GM10266 (cell line): ENCODE results near the gene HEXA.
A peak's percentile ranks its signal among the peaks of the same experiment; 100 is the strongest.
"Not testable (repeated sequence)": the region's sequence is repeated elsewhere in the genome, so short reads cannot be mapped to it uniquely, and the experiment has no call there.

ENCODE experiments used
- DNase-seq: peaks from one replicate; pipeline ENCODE4 v3.0.0; 2012; ENCODE audit errors: extremely low spot score
- CTCF ChIP-seq: IDR thresholded peaks from 2 replicates; pipeline ENCODE4 v1.5.1; 2012; ENCODE audit warnings: mild to moderate bottlenecking, low read depth; ENCODE audit not compliant: control insufficient read depth, insufficient read depth; ENCODE audit errors: missing control alignments

Gene HEXA

DNA sequence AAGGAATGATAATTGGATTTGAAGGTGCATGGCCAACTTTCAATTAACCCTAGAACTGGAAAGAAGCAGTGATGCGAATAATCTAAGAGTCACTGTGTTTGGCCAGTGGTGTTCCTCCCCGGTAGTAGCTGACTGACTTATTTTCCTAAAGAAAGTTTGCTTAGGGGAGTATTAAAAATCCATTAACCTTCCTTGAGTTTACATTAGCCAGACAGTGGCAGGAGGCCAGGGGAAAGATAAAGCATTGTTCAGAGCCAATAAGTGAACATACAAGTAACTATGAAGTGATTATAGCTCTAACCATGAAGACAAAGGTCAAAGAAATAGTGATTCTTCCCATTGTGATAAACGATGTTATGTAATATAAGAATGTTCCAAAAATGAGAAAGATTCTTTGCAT is 13.4 kb upstream of the HEXA start:
- DNase-seq = no peak

GRCh38 chr15:72387741-72388140 is 11.9 kb upstream of the HEXA start:
- TF ChIP-seq CTCF = no peak
- no peak for DNase-seq

More for the DNA sequence above, 13.4 kb upstream of the HEXA start:
- no peak for TF ChIP-seq CTCF

DNA sequence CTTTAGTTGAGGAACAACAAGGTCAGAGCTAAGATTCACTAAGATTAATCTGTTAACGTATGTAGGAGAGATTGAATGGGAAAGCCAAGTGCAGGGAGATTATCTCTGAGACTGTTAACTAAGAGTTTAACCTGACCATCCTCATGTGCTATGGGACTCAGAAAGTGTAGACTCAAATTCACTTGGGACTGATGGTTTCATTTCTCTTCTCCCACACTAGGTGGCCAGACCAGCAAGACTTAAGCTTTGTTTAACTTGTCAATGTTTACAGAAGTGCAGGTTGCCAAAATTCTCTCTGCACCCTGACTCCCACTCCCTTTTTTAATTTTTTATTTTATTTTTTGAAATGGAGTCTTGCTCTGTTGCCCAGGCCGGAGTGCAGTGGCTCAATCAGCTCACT is 6.3 kb upstream of the HEXA start:
- DNase-seq = no peak
- no peak for TF ChIP-seq CTCF

DNA sequence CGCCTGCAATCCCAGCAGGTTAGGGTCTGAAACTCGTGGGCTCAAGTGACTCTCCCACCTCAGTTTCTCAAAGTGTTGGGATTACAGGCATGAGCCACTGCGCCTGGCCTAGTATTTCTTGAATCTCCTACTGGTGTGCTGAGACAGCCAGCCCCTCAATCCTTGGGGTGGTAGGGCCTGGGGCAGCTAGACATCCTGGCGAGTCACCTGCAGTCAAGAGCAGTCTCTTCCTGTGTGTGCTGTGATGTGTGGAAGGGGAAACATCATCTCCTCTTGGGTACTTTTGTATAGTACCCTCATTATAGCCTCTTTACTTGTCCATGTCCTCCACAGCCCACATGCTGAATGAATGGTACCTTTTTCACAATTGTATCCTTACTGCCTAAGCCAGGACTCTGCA is 4.9 kb upstream of the HEXA start:
- TF ChIP-seq CTCF = no peak
- DNase-seq = no peak

DNA sequence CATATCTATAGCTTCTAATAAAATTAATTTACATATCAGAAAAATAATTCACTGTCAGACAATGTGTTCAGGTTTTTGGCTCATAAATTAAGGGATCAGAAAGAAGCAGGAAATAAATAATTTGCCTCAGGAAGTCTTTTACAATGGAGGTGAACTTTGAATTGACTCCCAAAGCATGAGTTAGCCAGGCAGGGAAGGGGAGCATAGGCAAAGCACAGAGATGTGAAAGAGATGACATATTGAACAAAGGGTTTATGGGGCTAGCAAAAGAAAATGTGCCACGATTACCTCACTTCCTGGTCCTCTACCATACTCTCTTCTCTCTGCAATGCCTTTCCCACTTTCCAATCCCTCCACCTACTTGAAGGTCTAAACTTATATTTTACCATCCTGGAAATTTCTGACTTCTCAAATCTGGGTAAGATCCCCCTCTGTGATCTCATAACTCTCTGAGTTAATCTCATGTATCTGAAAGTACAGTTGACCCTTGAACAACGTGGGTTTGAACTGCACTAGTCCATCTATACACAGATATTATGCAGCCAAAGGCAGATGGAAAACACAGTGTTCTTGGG is 4.1 kb upstream of the HEXA start:
- no peak for DNase-seq
- no peak for TF ChIP-seq CTCF

GRCh38 chr15:72379106-72379505 is 3.3 kb upstream of the HEXA start:
- DNase-seq = not testable (repeated sequence)

- TF ChIP-seq CTCF = no peak
- DNase-seq = no peak
Measured at GRCh38 chr15:72377331-72377730, 1.5 kb upstream of the HEXA start.

GRCh38 chr15:72375501-72375845 is 341 bp downstream of the HEXA start:
- DNase-seq = peak; percentile 24

More at GRCh38 chr15:72375501-72375845, 341 bp downstream of the HEXA start:
- TF ChIP-seq CTCF = no peak
